A549 (cell line): ENCODE measurements around the gene GPBP1. TPM values are rescaled to one million over a fixed set of nuclear protein-coding genes. Genes with fewer than 3 reads are reported as not detected.

Source experiments
- ATAC-seq, 2 experiments: fragments of 200-7000 bp in 1 of 2; fragments of >200 bp in 1 of 2; cut with Nextera tagmentation in 1 of 2; cut with Tn5 transposase in 1 of 2; 3 replicates each; pipeline versions ENCODE4 v1.8.0 to v1.9.1; 2018 to 2020; ENCODE audit warnings: mild to moderate bottlenecking in 1 of 2, moderate library complexity in 1 of 2
- CTCF ChIA-PET: fragments of 300-600 bp; sonication (Branson Sonifier 250); formaldehyde crosslinking; extraction: SDS; loops from one replicate; lab custom pipeline; 2021; ENCODE audit warnings: antibody characterized with exemption, inconsistent platforms; lab: Yijun Ruan, JAX
- POLR2A ChIA-PET: fragments of 350-600 bp; formaldehyde crosslinking; extraction: SDS; loops from one replicate; lab custom pipeline; 2021; ENCODE audit warnings: antibody characterized with exemption, inconsistent platforms; lab: Yijun Ruan, JAX
- DNase-seq, 2 experiments: peaks; one replicate each; pipeline versions ENCODE4 v3.0.0 to v3.0.0-alpha.2; 2011 to 2016; ENCODE audit warnings: low read depth in 1 of 2, low spot score in 1 of 2
- FAIRE-seq: peaks from 2 replicates; lab custom pipeline; 2011; peaks lifted over from hg19 to GRCh38; lab: Jason Lieb, UNC
- H3K27ac ChIP-seq, 2 experiments: fragments of >200 bp; sonication (Bioruptor Twin); formaldehyde crosslinking; 3 replicates each; pipeline ENCODE4 v1.5.1; 2016 to 2017
- H3K4me1 ChIP-seq: fragments of >200 bp; sonication (Bioruptor Twin); formaldehyde crosslinking; 3 replicates; pipeline ENCODE4 v1.6.1; 2016
- H3K4me2 ChIP-seq: fragments of >200 bp; sonication (Bioruptor Twin); formaldehyde crosslinking; 3 replicates; pipeline ENCODE4 v1.6.1; 2016
- H3K4me3 ChIP-seq: fragments of >200 bp; sonication (Bioruptor Twin); formaldehyde crosslinking; 3 replicates; pipeline ENCODE4 v1.5.1; 2016
- H3K9me3 ChIP-seq: fragments of >200 bp; sonication (Bioruptor Twin); formaldehyde crosslinking; 3 replicates; pipeline ENCODE4 v1.6.1; 2016
- BCL3 ChIP-seq: fragments of >200 bp; sonication (Bioruptor Twin); formaldehyde crosslinking; IDR thresholded peaks from 3 replicates; pipeline ENCODE4 v1.6.1; 2016
- CBX2 ChIP-seq: fragments of 200-600 bp; sonication (generic); IDR thresholded peaks from 2 replicates; pipeline ENCODE4 v1.6.1; 2016; ENCODE audit warnings: low read depth, mild to moderate bottlenecking, borderline replicate concordance
- CHD2 ChIP-seq: fragments of 150-350 bp; IDR thresholded peaks from 2 replicates; pipeline ENCODE4 v1.6.1; 2014; ENCODE audit warnings: low read length; ENCODE audit not compliant: partially characterized antibody
- EHF ChIP-seq: fragments of 250-450 bp; sonication (Bioruptor Pico); IDR thresholded peaks from 2 replicates; pipeline ENCODE4 v1.5.0; 2020; ENCODE audit warnings: mild to moderate bottlenecking
- EHMT2 ChIP-seq: fragments of 200-600 bp; sonication (generic); IDR thresholded peaks from 2 replicates; pipeline ENCODE4 v1.6.1; 2016; ENCODE audit warnings: antibody characterized with exemption, low read depth, mild to moderate bottlenecking, moderate library complexity
- ELK1 ChIP-seq: fragments of 150-350 bp; IDR thresholded peaks from 2 replicates; pipeline ENCODE4 v1.6.1; 2014; ENCODE audit warnings: low read depth, mild to moderate bottlenecking, low read length
- ESRRA ChIP-seq: fragments of 150-350 bp; IDR thresholded peaks from 2 replicates; pipeline ENCODE4 v1.6.1; 2014; ENCODE audit warnings: mild to moderate bottlenecking, low read length, borderline replicate concordance
- FOSB ChIP-seq: fragments of 250-450 bp; sonication (Bioruptor Pico); IDR thresholded peaks from 2 replicates; pipeline ENCODE4 v1.5.0; 2020; ENCODE audit warnings: mild to moderate bottlenecking, moderate library complexity
- HOXA7 ChIP-seq: fragments of 250-450 bp; sonication (Bioruptor Pico); IDR thresholded peaks from 2 replicates; pipeline ENCODE4 v1.5.0; 2020; ENCODE audit warnings: mild to moderate bottlenecking, moderate library complexity
- HOXB5 ChIP-seq: fragments of 250-450 bp; sonication (Bioruptor Pico); IDR thresholded peaks from 2 replicates; pipeline ENCODE4 v1.5.0; 2020; ENCODE audit warnings: mild to moderate bottlenecking, moderate library complexity
- JUN ChIP-seq, 2 experiments: fragments of >200 bp; sonication (Bioruptor Twin); formaldehyde crosslinking; IDR thresholded peaks; 2 replicates in 1 of 2; 3 replicates in 1 of 2; pipeline ENCODE4 v1.6.1; 2016 to 2017
- JUNB ChIP-seq: fragments of >200 bp; sonication (Bioruptor Twin); formaldehyde crosslinking; IDR thresholded peaks from 2 replicates; pipeline ENCODE4 v1.6.1; 2016
- KDM5A ChIP-seq: fragments of 200-600 bp; sonication (generic); IDR thresholded peaks from 2 replicates; pipeline ENCODE4 v1.6.1; 2016; ENCODE audit warnings: antibody characterized with exemption, mild to moderate bottlenecking
- MYC ChIP-seq: IDR thresholded peaks from 2 replicates; pipeline ENCODE4 v1.6.1; 2012; ENCODE audit warnings: mild to moderate bottlenecking, inconsistent platforms, low read length, improper control_type of control experiment, borderline replicate concordance
- PBX3 ChIP-seq: IDR thresholded peaks from 2 replicates; pipeline ENCODE4 v1.6.1; 2012
- PHF8 ChIP-seq: fragments of 200-600 bp; sonication (generic); IDR thresholded peaks from 2 replicates; pipeline ENCODE4 v1.6.1; 2016; ENCODE audit warnings: low read depth, mild to moderate bottlenecking, antibody characterized with exemption, moderate library complexity, borderline replicate concordance
- POLR2A ChIP-seq: IDR thresholded peaks from 2 replicates; pipeline ENCODE4 v1.6.1; 2012; ENCODE audit warnings: mild to moderate bottlenecking, low read length
- RAD21 ChIP-seq, 2 experiments: fragments of >200 bp in 1 of 2; sonication (Bioruptor Twin) in 1 of 2; formaldehyde crosslinking in 1 of 2; IDR thresholded peaks in 1 of 2; conservative IDR thresholded peaks in 1 of 2; 2 replicates in 1 of 2; 3 replicates in 1 of 2; pipeline ENCODE4 v1.6.1; 2012 to 2018; ENCODE audit warnings: inconsistent platforms in 1 of 2
- RCOR1 ChIP-seq: fragments of 150-350 bp; IDR thresholded peaks from 2 replicates; pipeline ENCODE4 v1.6.1; 2014; ENCODE audit warnings: antibody characterized with exemption, low read length, low read depth
- REST ChIP-seq: fragments of 200-600 bp; sonication (generic); IDR thresholded peaks from 2 replicates; pipeline ENCODE4 v1.6.1; 2016; ENCODE audit warnings: antibody characterized with exemption, mild to moderate bottlenecking, moderate library complexity
- TP53 ChIP-seq: fragments of 250-450 bp; sonication (Bioruptor Pico); IDR thresholded peaks from 2 replicates; pipeline ENCODE4 v1.5.0; 2021; ENCODE audit warnings: mild to moderate bottlenecking, moderate library complexity
- ZFP36 ChIP-seq: fragments of 450-650 bp; IDR thresholded peaks from 2 replicates; pipeline ENCODE4 v1.6.1; 2014; ENCODE audit warnings: borderline replicate concordance; ENCODE audit not compliant: partially characterized antibody
- ZSCAN20 ChIP-seq: fragments of 250-450 bp; sonication (Bioruptor Pico); IDR thresholded peaks from 2 replicates; pipeline ENCODE4 v1.8.0; 2022; ENCODE audit warnings: mild to moderate bottlenecking, moderate library complexity
- WGBS: methylation state at CpG from one replicate; pipeline ENCODE4 v1.1.6; 2017; ENCODE audit errors: missing lambda C conversion rate; 5-methylcytosine and 5-hydroxymethylcytosine counted together
- polyA plus RNA-seq, 4 experiments: library from polyadenylated mRNA; depleted of rRNA in 3 of 4; stranded (reverse); fragments of >200 nt; fragmentation: RNase III in 1 of 4; extraction: RNeasy Plus Mini Kit Qiagen cat#74134 plus additional on column Dnase treatment in 1 of 4; gene quantifications; 2 replicates in 3 of 4; 3 replicates in 1 of 4; pipeline ENCODE4 v1.2.3, GENCODE V29; 2011 to 2017

GPBP1 gene
- polyA plus RNA-seq, 2 of the 4 experiments (the other 2 are of a cell fraction), result 31.0 to 86.0 TPM

GRCh38 chr5:57174128-57174889, 450 bp downstream of the GPBP1 start:
- no peak for FAIRE-seq
- ChIA-PET POLR2A (interaction anchor here (0.6 to 1.5 kb wide), 7 partner anchors 11 to 336 kb away, joined by 3 to 20 read pairs (median 4); partner anchors contain the start of gene SETD9), CTCF (interaction anchor here (1.0 to 1.3 kb wide), 2 partner anchors 46 to 1239 kb away, joined by 4 to 7 read pairs; no protein-coding TSS in a partner anchor)
- TF ChIP-seq MYC, result no peak; the same call in 1 of the 2 replicates
- peak; percentile 86; the same call in 1 of the 2 replicates for TF ChIP-seq PHF8
- peak; percentile 32 to 42; a peak in 1 of 5 replicates for TF ChIP-seq JUN (IDR thresholded peaks at IDR 0.05)
- peak; percentile 36; the same call in 1 of the 2 replicates for TF ChIP-seq POLR2A
- 0 out of 2 replicates have a peak, but pooled peaks have one; percentile 28 for TF ChIP-seq KDM5A
- peak; percentile 23; the same call in 1 of the 2 replicates for TF ChIP-seq REST
- TF ChIP-seq RCOR1, result no peak
- no peaks in the 10 kb centered on the region for H3K9me3 ChIP-seq
- H3K4me2 ChIP-seq, result peak overlapping the region; percentile 92
- H3K27ac ChIP-seq, result peak overlapping the region; percentile 87 to 97
- peak overlapping the region; percentile 57 for H3K4me3 ChIP-seq
- peaks cover 34% of the 10 kb centered on the region; the same call in 2 of the 3 replicates for H3K4me1 ChIP-seq
- ATAC-seq, result peak; percentile 44
- peak in 1 of 2 experiments; percentile 36 for DNase-seq
- WGBS, result 1% methylated on average over 31 of the region's 47 CpGs

- peak overlapping the region; percentile 87 to 97 for H3K27ac ChIP-seq
- ATAC-seq (no peak), DNase-seq (no peak), FAIRE-seq (no peak)
- POLR2A ChIA-PET, result no interaction called here
- 3% methylated on average over 11 of the region's 11 CpGs for WGBS
- peak overlapping the region; percentile 92 for H3K4me2 ChIP-seq
- TF ChIP-seq JUNB, result no peak
- TF ChIP-seq CHD2, result no peak
- no peak for TF ChIP-seq JUN (IDR thresholded peaks at IDR 0.05)
- TF ChIP-seq FOSB (CRISPR knock-in tag), result no peak
- no peak for TF ChIP-seq EHMT2
- TF ChIP-seq ELK1, result no peak
- TF ChIP-seq TP53 (CRISPR knock-in tag), result no peak
- no peak for TF ChIP-seq ZFP36
- TF ChIP-seq MYC, result no peak
- TF ChIP-seq ZSCAN20 (CRISPR knock-in tag), result no peak
- no peak for TF ChIP-seq EHF (CRISPR knock-in tag)
- no peak for TF ChIP-seq ESRRA
- TF ChIP-seq RAD21 (conservative IDR thresholded peaks at IDR 0.05 in 1 of 2, IDR thresholded peaks at IDR 0.05 in 1 of 2), result no peak
- no peak for TF ChIP-seq HOXA7
- TF ChIP-seq CBX2, result no peak
- TF ChIP-seq HOXB5 (CRISPR knock-in tag), result no peak
- TF ChIP-seq PBX3, result no peak
- no peak for TF ChIP-seq POLR2A
- no peak for TF ChIP-seq BCL3
- peak overlapping the region; percentile 57 for H3K4me3 ChIP-seq
- CTCF ChIA-PET, result interaction anchor here (1.0 kb wide), 1 partner anchor 45 kb away, joined by 3 read pairs; no protein-coding TSS in a partner anchor
- H3K4me1 ChIP-seq, result peaks cover 38% of the 10 kb centered on the region; the same call in 2 of the 3 replicates
- H3K9me3 ChIP-seq, result no peaks in the 10 kb centered on the region
Observed at GRCh38 chr5:57174890-57175510, 1.1 kb downstream of the GPBP1 start.
